PC-3 (cell line): ENCODE data around the gene BACE2. TPM values are rescaled to one million over a fixed set of nuclear protein-coding genes. Genes with fewer than 3 reads are reported as not detected.
A peak's percentile ranks its signal among the peaks of the same experiment; 100 is the strongest.

Experiments used
- ATAC-seq: fragments of 200-7000 bp; cut with Tn5 transposase; 2 replicates; pipeline ENCODE4 v1.9.1; 2020; ENCODE audit warnings: mild to moderate bottlenecking, moderate library complexity
- BruUV-seq: library from RNA; stranded (reverse); fragments of 400-500 nt; replicated peaks from 2 replicates; lab custom pipeline; 2021; lab: Mats Ljungman, UMichigan
- CTCF ChIA-PET: fragments of 300-600 bp; sonication (Branson Sonifier 250); formaldehyde crosslinking; loops from one replicate; lab custom pipeline; 2022; ENCODE audit warnings: antibody characterized with exemption; lab: Charles Lee
- POLR2A ChIA-PET: fragments of 300-600 bp; sonication (Branson Sonifier 250); formaldehyde crosslinking; loops from one replicate; lab custom pipeline; 2022; ENCODE audit warnings: antibody characterized with exemption; ENCODE audit not compliant: unreplicated experiment; lab: Charles Lee
- DNase-seq: peaks from one replicate; pipeline ENCODE4 v3.0.0-alpha.2; 2015
- H2AFZ ChIP-seq: fragments of 300-600 bp; sonication (generic); 2 replicates; pipeline ENCODE4 v1.6.0; 2016; ENCODE audit warnings: antibody characterized with exemption, low read length
- H3F3A ChIP-seq: fragments of 300-600 bp; sonication (generic); one replicate; pipeline ENCODE4 v1.6.0; 2017; ENCODE audit warnings: antibody characterized with exemption, low read length, control low read depth, mild to moderate bottlenecking; ENCODE audit not compliant: unreplicated experiment
- H3K27ac ChIP-seq: fragments of 300-600 bp; sonication (generic); 2 replicates; pipeline ENCODE4 v1.5.1; 2016; ENCODE audit warnings: mild to moderate bottlenecking, low read length
- H3K27me3 ChIP-seq: fragments of 300-600 bp; sonication (generic); 2 replicates; pipeline ENCODE4 v1.6.1; 2016; ENCODE audit warnings: low read length, mixed read lengths
- H3K36me3 ChIP-seq: fragments of 300-600 bp; sonication (generic); 2 replicates; pipeline ENCODE4 v1.6.1; 2016; ENCODE audit warnings: low read depth, mixed run types, low read length, mixed read lengths
- H3K4me1 ChIP-seq: fragments of 300-600 bp; sonication (generic); 2 replicates; pipeline ENCODE4 v1.5.1; 2016; ENCODE audit warnings: low read length; ENCODE audit not compliant: insufficient read depth
- H3K4me2 ChIP-seq: fragments of 300-600 bp; sonication (generic); 2 replicates; pipeline ENCODE4 v1.6.0; 2016; ENCODE audit warnings: low read length
- H3K4me3 ChIP-seq: fragments of 300-600 bp; sonication (generic); 2 replicates; pipeline ENCODE4 v1.5.1; 2016; ENCODE audit warnings: mild to moderate bottlenecking, low read length, mixed read lengths
- H3K79me2 ChIP-seq: fragments of 300-600 bp; sonication (generic); 2 replicates; pipeline ENCODE4 v1.6.1; 2017; ENCODE audit warnings: low read length, mixed read lengths
- H3K9ac ChIP-seq: fragments of 300-600 bp; sonication (generic); 2 replicates; pipeline ENCODE4 v1.6.0; 2016; ENCODE audit warnings: mild to moderate bottlenecking, low read length
- H3K9me2 ChIP-seq: fragments of 300-600 bp; sonication (generic); replicated peaks from 2 replicates; pipeline ENCODE4 v1.6.1; 2016; ENCODE audit warnings: mixed run types, low read length, mixed read lengths
- H3K9me3 ChIP-seq: fragments of 300-600 bp; sonication (generic); 2 replicates; pipeline ENCODE4 v1.6.1; 2016; ENCODE audit warnings: low read length, mixed read lengths
- H4K20me1 ChIP-seq: fragments of 300-600 bp; sonication (generic); 2 replicates; pipeline ENCODE4 v1.6.1; 2016; ENCODE audit warnings: low read length, mixed read lengths
- CTCF ChIP-seq: fragments of 300-600 bp; sonication (generic); conservative IDR thresholded peaks from 2 replicates; pipeline ENCODE4 v1.5.1; 2017; ENCODE audit warnings: antibody characterized with exemption, low read depth, mild to moderate bottlenecking, low read length
- EZH2 ChIP-seq: fragments of 300-600 bp; sonication (generic); IDR thresholded peaks from one replicate; pipeline ENCODE4 v1.6.1; 2017; ENCODE audit warnings: antibody characterized with exemption, mild to moderate bottlenecking, low read length; ENCODE audit not compliant: unreplicated experiment
- EZH2phosphoT487 ChIP-seq: fragments of 300-600 bp; sonication (generic); IDR thresholded peaks from 2 replicates; pipeline ENCODE4 v1.6.1; 2018; ENCODE audit warnings: mild to moderate bottlenecking, antibody characterized with exemption, low read length, borderline replicate concordance
- intact Hi-C: fragments of 100-400 bp; cut with micrococcal nuclease; formaldehyde crosslinking; loops from 2 replicates; pipeline ENCODE4 v1.9.0; 2023
- total RNA-seq: library from RNA; depleted of rRNA; stranded (reverse); fragments of >200 nt; gene quantifications from 2 replicates; pipeline ENCODE4 v1.2.3, GENCODE V29; 2014

Gene BACE2
- total RNA-seq, 1 experiment from 2014 or later, result 89.2 TPM

- intact Hi-C loops, result no loop called here
- Histone ChIP-seq H3K9ac (no peak overlapping the region), H2AFZ (no peak overlapping the region), H3K79me2 (no peaks in the 10 kb centered on the region), H3K4me1 (peaks cover 9% of the 10 kb centered on the region), H3K36me3 (peaks cover 8% of the 10 kb centered on the region), H3K4me2 (no peak overlapping the region), H3K9me3 (no peaks in the 10 kb centered on the region), H3F3A (no peaks in the 10 kb centered on the region), H3K27ac (no peak overlapping the region), H4K20me1 (no peaks in the 10 kb centered on the region), H3K9me2 (no peaks in the 10 kb centered on the region), H3K4me3 (no peak overlapping the region), H3K27me3 (no peaks in the 10 kb centered on the region)
- DNase-seq (no peak), ATAC-seq (no peak)
- no TSS peak for BruUV-seq
- no peak for TF ChIP-seq CTCF
- TF ChIP-seq EZH2, result no peak
- TF ChIP-seq EZH2phosphoT487, result no peak
- ChIA-PET CTCF (no interaction called here), POLR2A (no interaction called here)
These were observed 77.7 kb downstream of the BACE2 start for GRCh38 chr21:41245509-41246135.

GRCh38 chr21:41246808-41247207 is 78.8 kb downstream of the BACE2 start:
- H4K20me1 ChIP-seq, result no peaks in the 10 kb centered on the region
- H2AFZ ChIP-seq, result no peak overlapping the region
- BruUV-seq, result no TSS peak
- H3K4me1 ChIP-seq, result peaks cover 18% of the 10 kb centered on the region
- TF ChIP-seq EZH2 (no peak), EZH2phosphoT487 (no peak), CTCF (no peak)
- no peaks in the 10 kb centered on the region for H3K79me2 ChIP-seq
- POLR2A ChIA-PET, result no interaction called here
- peaks cover 12% of the 10 kb centered on the region for H3K36me3 ChIP-seq
- H3K9me2 ChIP-seq, result no peaks in the 10 kb centered on the region
- no peaks in the 10 kb centered on the region for H3K9me3 ChIP-seq
- CTCF ChIA-PET, result no interaction called here
- H3K4me3 ChIP-seq, result no peak overlapping the region
- no peak overlapping the region for H3K4me2 ChIP-seq
- H3K27me3 ChIP-seq, result no peaks in the 10 kb centered on the region
- H3K9ac ChIP-seq, result no peak overlapping the region
- intact Hi-C loops, result no loop called here
- DNase-seq (no peak), ATAC-seq (no peak)
- H3F3A ChIP-seq, result no peaks in the 10 kb centered on the region
- no peak overlapping the region for H3K27ac ChIP-seq

- peaks cover 27% of the 10 kb centered on the region for H3K4me1 ChIP-seq
- DNase-seq (no peak), ATAC-seq (peak; percentile 37)
- TF ChIP-seq CTCF (no peak), EZH2phosphoT487 (no peak), EZH2 (no peak)
- BruUV-seq, result no TSS peak
- H3K79me2 ChIP-seq, result no peaks in the 10 kb centered on the region
- H3K27me3 ChIP-seq, result no peaks in the 10 kb centered on the region
- no peaks in the 10 kb centered on the region for H3F3A ChIP-seq
- no peaks in the 10 kb centered on the region for H4K20me1 ChIP-seq
- CTCF ChIA-PET, result no interaction called here
- H3K4me3 ChIP-seq, result no peak overlapping the region
- no peak overlapping the region for H2AFZ ChIP-seq
- POLR2A ChIA-PET, result no interaction called here
- H3K9me3 ChIP-seq, result no peaks in the 10 kb centered on the region
- no peak overlapping the region for H3K4me2 ChIP-seq
- H3K9ac ChIP-seq, result no peak overlapping the region
- no peaks in the 10 kb centered on the region for H3K9me2 ChIP-seq
- H3K36me3 ChIP-seq, result peaks cover 12% of the 10 kb centered on the region
- no peak overlapping the region for H3K27ac ChIP-seq
- intact Hi-C loops, result no loop called here
These were observed 79.9 kb downstream of the BACE2 start for GRCh38 chr21:41247561-41248545.
